ENCODE data around the gene LRP10. TPM values are rescaled to one million over a fixed set of nuclear protein-coding genes. Genes with fewer than 3 reads are reported as not detected.

Gene LRP10
- total and polyA plus RNA-seq, 2 of the 4 experiments (the other 2 are of a cell fraction), result 25.1 to 118 TPM

- H3K4me2 ChIP-seq (ENCODE audit: low read depth, low read length), result no peak overlapping the region
Measured at GRCh38 chr14:22842211-22843122, 29.1 kb upstream of the LRP10 start.

More at GRCh38 chr14:22842211-22843122, 29.1 kb upstream of the LRP10 start:
- Histone ChIP-seq H3K36me3 (ENCODE audit: control insufficient read depth, insufficient read depth, low read length) (peaks cover 74% of the 10 kb centered on the region), H4K5ac (ENCODE audit: low read depth, low read length) (no peak overlapping the region), H3K9me3 (ENCODE audit: control insufficient read depth, insufficient read depth, low read length) (no peaks in the 10 kb centered on the region), H3K18ac (ENCODE audit: low read depth, low read length) (no peak overlapping the region), H3K56ac (ENCODE audit: extremely low read depth, insufficient read depth, low read length) (no peak overlapping the region), H3K4ac (ENCODE audit: low read depth, low read length) (no peak overlapping the region), H3K23ac (ENCODE audit: low read depth, low read length) (no peak overlapping the region; the same call in 1 of the 2 replicates), H3K27ac (ENCODE audit: insufficient read depth, low read length) (peak overlapping the region; percentile 9; the same call in 1 of the 2 replicates), H3K9ac (ENCODE audit: low read depth, low read length) (no peak overlapping the region), H2AK5ac (ENCODE audit: low read depth, low read length) (no peak overlapping the region), H2BK15ac (ENCODE audit: low read depth, low read length) (no peak overlapping the region), H2BK5ac (ENCODE audit: low read depth, low read length, poor library complexity, severe bottlenecking) (peak overlapping the region; percentile 15), H3K27me3 (ENCODE audit: control insufficient read depth, insufficient read depth, low read length) (no peaks in the 10 kb centered on the region), H4K91ac (ENCODE audit: insufficient read depth, low read depth, low read length) (no peak overlapping the region), H3K9me1 (ENCODE audit: insufficient read depth, low read length) (peaks cover 27% of the 10 kb centered on the region), H4K20me1 (ENCODE audit: insufficient read depth, low read length) (peaks cover 60% of the 10 kb centered on the region), H3K4me3 (ENCODE audit: insufficient read depth, low read depth, low read length) (no peak overlapping the region), H4K8ac (ENCODE audit: low read depth in 2 of 2, low read length in 2 of 2) (peak overlapping the region in 1 of 2 experiments; percentile 16; a peak in 1 of 4 replicates), H2BK20ac (ENCODE audit: low read depth, low read length) (no peak overlapping the region; the same call in 1 of the 2 replicates), H2AK9ac (replicated peaks; ENCODE audit: low read depth, low read length, poor library complexity) (no peak overlapping the region), H2BK120ac (ENCODE audit: low read depth, low read length) (no peak overlapping the region), H2AFZ (replicated peaks; ENCODE audit: low read length, poor library complexity) (peak overlapping the region; percentile 60), H3K4me1 (ENCODE audit: control insufficient read depth, insufficient read depth, low read length) (peaks cover 31% of the 10 kb centered on the region), H3K14ac (replicated peaks; ENCODE audit: low read depth, low read length) (no peak overlapping the region), H3K79me1 (ENCODE audit: low read depth in 1 of 2, low read length in 2 of 2) (peaks cover 10 to 69% of the 10 kb centered on the region in 2 experiments; a peak in 3 of 4 replicates)
- dilution Hi-C loops (cut with HindIII; ENCODE audit: low sequenced_read_pairs, unreplicated experiment) (no loop called here), in situ Hi-C loops (cut with MboI; ENCODE audit: low sequenced_read_pairs) (loop anchor here (10.0 kb wide), 1 partner anchor 258 kb away; the partner anchor contains the start of gene DAD1), intact Hi-C loops (cut with micrococcal nuclease) (no loop called here)
- TF ChIP-seq MAFK (IDR thresholded peaks at IDR 0.05; ENCODE audit: low read depth, low read length) (no peak), RAD21 (IDR thresholded peaks at IDR 0.05; ENCODE audit: low read length) (no peak), NFE2L2 (IDR thresholded peaks at IDR 0.05; ENCODE audit: low read depth, low read length) (no peak), MAZ (IDR thresholded peaks at IDR 0.05; ENCODE audit: borderline replicate concordance, low read depth, low read length) (no peak), ELK1 (IDR thresholded peaks at IDR 0.05; ENCODE audit: borderline replicate concordance, low read depth, low read length) (no peak), RFX5 (IDR thresholded peaks at IDR 0.05; ENCODE audit: low read depth, low read length) (no peak), BHLHE40 (IDR thresholded peaks at IDR 0.05; ENCODE audit: low read depth, low read length) (no peak), RCOR1 (IDR thresholded peaks at IDR 0.05; ENCODE audit: insufficient replicate concordance, low read length) (no peak)
- DNase-seq, result no peak
- CTCF ChIA-PET, result no interaction called here
- ATAC-seq (ENCODE audit: low read depth), result no peak
- POLR2A ChIA-PET (ENCODE audit: unreplicated experiment), result no interaction called here
- BruUV-seq (replicated peaks), result TSS peak; percentile 22
- WGBS, 2 experiments (ENCODE audit: extremely low coverage in 2 of 2, insufficient read length in 1 of 2), result 100% methylated on average over 9 of the region's 28 CpGs; no CpG with 5 or more reads in 1 of the 2 experiments
